HG03354 (cell line): ENCODE results near the gene CCDC170.

Experiments used
- ATAC-seq: cut with Tn5 transposase; IDR thresholded peaks from one replicate; pipeline ENCODE4 v1.9.1; 2021; ENCODE audit warnings: mild to moderate bottlenecking; ENCODE audit not compliant: unreplicated experiment, poor library complexity, severe bottlenecking

Gene CCDC170

DNA sequence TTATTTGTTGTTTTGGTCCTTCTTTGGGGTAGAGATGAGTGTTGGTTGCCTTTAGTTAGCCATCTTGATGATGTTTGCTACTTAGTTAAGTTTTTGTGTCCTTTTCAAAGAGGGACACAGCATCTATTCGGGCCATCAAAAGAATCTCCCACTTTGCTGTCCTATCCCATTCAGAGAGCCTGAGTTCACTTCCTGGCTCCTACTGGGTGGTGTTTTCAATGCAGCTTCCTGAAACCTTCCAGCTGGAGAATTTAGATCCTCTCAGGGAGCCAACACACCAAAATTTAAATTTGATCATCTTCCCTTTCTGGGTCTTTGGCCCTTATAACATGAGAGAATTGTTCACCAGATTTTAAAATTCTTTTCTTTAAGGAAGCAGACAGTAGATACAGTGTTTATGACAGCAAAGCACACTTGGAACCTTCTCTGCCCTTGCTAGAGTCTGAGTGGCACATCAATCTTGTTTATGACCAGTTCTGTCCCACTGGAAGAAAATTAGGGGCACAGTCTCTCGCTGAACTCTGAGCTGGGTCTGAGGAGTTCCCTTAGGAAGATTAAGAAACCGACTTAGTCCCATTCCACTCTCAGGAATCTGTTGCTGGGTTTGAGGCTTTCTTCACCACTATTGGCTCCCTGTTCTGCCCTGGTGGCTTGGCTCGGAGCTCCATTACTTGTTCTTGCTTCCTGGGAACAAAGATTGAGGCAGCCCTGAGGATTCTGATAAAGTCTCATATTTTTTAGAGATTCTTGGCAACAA, 115.5 kb downstream of the CCDC170 start:
- ATAC-seq, result no peak

DNA sequence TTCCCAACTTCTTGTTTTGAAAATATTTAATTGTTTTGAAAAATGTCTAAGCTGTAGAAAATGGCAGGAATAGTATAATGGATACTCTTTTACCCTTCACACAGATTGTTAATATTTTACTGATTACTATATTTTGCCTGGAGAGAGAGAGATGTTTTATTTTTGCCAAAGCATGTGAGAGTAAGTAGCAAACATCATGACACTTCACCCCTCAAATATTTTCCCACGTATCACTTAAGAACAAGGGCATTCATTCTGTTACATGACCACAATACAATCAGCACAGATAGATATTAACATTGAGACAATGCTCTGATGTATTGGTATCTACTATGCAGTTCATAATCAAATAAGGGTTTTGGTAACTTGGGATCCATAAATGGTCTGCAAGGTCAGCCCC, 116.5 kb downstream of the CCDC170 start:
- no peak for ATAC-seq

DNA sequence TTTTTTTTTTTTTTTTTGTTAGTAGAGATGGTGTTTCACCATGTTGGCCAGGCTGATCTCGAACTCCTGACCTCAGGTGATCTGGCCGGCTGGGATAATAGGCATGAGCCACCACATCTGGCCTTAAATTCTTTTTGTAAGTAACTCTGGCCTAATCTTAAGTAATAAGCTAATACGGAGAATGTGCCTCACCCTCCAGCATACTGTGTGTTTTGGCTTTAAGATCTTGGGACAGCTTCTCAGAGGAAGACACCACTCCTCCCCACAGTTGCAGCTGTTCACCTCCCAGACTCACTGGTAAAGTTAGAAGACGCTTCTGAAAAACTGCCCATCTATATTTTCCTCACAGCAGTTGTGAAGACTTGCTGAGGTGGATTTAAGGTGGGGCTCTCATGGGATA, 120.8 kb downstream of the CCDC170 start:
- no peak for ATAC-seq

DNA sequence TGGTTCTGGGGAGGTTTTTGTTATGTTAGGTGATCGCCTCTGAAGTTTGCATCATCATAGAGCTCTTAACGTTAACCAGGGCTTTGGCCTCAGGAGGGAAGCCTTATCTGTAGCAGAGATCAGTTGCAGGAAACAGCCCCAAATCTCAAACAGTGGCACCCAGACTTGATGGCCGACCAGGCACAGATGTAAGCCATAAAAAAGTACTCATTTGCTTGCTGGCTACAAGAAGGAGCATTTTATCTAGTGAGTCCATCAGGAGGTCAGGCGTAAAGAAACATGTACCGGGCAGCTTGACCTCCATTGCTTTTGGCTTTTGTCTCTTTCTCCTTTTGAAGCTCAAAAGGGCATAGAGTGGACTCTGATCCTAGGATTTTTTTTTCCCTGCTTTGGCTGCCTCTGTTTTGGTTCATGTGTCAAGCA, 122.3 kb downstream of the CCDC170 start:
- no peak for ATAC-seq

DNA sequence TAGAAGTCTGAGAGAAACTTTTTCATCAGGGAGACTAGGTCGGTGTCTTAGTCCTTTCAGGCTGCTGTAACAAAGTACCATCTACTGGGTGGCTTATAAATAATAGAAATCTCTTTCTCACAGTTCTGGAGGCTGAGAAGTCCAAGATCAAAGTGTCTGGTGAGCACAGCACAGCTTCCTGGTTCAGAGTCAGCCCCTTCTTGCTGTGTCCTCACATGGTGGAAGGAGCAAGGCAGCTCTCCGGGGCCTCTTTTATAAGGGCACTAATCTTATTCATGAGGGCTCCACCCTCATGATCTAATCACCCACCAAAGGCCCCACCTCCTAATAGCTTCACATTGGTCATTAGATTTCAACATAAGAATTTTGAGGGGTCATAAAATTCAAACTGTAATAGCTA, 122.8 kb downstream of the CCDC170 start:
- ATAC-seq, result no peak

DNA sequence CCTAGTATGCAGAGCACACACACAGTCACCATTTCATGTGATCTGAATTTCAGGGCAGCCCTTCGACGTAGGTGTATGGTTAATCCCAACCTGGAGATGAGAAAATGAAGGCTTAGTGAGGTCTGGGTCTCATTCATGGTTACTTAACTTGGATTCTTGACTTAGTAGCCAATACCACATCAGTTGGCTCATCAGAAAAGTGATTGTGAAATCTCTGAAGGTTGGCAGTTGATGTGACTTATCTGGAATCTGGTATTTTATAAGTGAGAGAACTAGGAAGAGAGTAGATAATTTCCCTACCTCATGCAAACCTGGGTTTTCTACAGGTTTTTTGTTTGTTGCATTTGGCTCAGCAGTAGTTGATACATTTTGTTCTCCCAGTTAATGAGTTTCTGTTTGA, 123.7 kb downstream of the CCDC170 start:
- ATAC-seq, result no peak

DNA sequence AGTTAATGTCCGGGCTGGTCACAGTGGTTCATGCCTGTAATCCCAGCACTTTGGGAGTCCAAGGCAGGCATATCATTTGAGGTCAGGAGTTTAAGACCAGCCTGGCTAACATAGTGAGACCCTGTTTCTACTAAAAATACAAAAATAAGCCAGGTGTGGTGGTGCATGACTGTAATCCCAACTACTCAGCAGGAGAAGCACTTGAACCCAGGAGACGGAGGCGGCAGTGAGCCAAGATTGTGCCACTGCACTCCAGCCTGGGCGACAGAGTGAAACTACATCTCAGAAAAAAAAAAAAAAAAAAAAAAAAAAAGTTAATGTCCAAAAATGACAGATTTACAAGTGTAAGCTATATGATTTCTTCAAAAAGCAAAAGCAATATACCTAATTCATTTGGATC, 124.9 kb downstream of the CCDC170 start:
- no peak for ATAC-seq

DNA sequence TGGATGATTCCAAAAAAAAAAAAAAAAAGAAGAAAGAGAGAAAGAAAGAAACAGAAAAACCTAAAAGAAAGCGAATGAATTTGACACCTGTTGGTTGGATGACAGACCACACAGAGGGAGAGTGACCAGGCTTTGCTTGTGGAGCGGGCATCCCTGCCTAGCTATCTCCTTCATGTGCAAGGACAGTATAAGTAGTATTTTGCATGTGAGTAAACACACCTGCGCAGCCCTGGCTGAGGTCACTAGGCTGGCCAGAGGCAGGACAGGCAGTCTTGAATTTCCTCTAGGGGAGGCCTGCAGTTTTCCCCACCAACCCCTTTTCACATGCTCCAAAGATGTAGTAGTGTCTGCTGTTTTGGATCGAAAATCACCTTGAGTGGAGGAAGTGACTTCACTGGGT, 126.4 kb downstream of the CCDC170 start:
- ATAC-seq, result no peak

DNA sequence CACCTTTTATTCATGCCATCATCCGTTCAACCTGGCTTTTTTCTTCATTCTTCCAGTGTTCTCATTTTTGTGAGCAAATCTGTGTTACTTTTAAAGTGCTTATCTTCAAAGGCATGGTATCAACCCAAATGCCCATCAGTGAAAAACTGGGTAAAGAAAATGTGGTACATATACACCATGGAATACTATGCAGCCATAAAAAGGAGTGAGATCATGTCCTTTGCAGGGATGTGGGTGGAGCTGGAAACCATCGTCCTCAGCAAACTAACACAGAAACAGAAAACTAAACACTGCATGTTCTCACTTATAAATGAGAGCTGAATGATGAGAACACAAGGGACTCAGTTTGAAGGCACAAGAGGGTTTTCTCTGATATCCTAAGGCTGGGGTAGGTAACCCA, 130.3 kb downstream of the CCDC170 start:
- no peak for ATAC-seq

DNA sequence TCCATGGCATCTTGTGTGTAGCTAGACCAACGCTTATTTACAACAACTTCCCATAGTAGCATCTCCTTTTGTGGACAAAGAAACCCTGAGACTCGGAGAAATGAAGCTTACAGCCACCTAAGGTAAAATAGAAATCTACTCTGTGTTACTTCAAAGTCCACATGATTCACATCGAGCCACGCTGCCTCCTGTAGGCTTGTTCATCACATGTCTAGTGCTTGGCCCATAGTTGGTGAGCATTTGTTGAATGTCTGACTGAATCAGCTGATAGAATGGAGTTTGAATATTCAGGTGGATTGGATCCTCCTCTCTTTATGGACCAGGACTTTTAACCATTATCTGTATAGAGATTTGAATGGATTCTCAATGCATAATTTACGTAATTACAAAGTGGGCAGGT, 130.7 kb downstream of the CCDC170 start:
- ATAC-seq, result no peak

DNA sequence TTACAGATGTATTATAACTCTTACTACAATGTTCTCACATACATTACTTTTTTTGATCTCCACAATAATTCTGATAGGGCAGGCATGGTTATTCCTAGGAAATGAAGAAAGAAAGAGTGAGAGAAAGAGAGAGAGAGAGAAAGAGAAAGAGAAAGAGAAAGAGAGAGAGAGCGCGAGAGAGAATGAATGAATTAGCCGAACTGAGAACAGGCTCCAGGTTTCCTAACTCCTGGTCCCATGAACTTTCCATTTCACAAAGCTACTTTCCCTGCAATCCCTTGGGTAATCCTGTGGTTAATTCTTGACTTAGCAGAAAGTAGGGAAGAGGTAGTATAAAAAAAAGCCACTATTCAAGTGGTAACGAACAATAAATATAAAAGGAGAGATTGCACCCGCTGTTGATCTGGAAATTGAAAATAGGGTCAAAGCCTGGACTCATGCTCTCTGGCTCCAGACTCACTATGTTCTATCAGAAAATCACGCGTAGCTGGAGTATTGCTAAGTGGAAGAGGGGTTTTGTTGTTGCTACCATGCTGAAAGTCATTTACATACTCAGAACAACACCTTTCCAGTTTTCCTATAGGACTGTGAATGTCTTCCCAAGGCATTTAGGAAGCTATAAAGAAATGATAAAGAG, 131.2 kb downstream of the CCDC170 start:
- ATAC-seq, result no peak

DNA sequence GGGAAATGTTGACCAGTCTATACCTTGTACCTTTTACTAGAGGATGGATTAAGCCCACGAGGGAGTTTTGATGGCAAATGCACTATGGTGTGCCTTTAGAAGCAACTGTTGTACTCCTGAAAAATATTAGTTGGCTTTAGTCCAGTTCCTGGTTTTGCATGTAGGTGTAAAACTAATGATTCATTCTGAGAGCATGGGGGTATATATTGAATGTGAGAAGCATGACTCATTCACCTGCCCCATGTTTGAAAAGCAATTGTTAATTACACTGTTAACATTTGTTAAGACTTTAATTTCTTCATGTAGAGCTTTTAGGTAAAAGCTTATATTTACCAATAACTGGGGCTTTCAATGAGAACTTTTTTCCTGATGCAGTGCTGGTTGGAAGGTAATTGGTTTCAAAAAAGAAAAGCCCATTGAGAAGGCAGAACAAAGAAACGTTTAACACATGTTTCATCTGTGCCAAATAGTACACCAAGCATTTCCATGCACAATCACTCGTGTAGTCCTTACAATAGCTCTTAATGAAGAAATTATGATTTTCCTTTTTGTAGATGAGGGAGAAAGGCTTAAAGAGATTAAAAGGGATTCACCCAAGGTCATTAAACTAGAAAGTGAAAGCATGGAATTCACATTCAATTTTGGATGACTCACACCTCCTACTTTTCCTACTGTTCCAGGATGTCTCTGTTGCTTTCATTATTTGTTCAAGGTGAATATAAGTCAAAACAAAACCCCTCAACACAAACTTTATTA, 134.1 kb downstream of the CCDC170 start:
- peak; percentile 69 for ATAC-seq

DNA sequence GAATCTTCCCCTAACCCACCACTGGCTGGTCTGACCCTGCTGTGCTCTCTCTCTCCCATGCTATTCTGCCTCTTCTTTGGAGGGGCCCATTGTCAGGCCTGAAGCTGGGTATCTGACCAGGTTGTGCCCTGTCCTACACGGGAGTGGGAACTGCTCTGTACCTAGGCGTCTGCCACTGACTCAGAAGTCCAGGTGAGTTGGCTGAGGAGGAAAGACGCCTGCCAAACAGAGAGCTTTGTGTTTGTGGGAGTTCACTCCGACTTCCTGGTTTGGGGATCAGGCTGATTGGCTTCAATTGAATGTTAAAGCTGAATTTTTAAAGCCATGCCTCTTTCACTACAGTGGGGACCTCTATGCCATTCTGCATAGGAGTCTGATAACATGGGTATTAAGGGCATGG, 136.0 kb downstream of the CCDC170 start:
- ATAC-seq, result no peak

DNA sequence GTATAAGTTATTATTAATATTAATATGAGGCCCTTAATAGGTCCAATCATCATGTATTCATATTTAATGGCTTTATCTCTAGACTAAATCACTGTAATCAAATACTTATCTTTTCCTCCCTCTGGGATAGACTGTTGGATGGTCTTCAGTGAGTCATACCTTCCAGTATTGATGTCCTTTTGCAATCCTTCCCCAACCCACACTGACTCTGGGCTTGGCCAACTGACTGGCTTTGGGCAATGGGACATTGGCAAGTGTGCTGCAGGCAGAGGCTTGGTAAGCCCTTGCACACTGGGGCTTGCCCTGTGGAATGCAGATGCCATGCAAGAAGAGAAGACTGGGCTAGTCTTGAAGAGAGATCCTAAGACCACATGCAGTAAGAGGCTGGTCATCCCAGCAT, 136.6 kb downstream of the CCDC170 start:
- ATAC-seq, result no peak

DNA sequence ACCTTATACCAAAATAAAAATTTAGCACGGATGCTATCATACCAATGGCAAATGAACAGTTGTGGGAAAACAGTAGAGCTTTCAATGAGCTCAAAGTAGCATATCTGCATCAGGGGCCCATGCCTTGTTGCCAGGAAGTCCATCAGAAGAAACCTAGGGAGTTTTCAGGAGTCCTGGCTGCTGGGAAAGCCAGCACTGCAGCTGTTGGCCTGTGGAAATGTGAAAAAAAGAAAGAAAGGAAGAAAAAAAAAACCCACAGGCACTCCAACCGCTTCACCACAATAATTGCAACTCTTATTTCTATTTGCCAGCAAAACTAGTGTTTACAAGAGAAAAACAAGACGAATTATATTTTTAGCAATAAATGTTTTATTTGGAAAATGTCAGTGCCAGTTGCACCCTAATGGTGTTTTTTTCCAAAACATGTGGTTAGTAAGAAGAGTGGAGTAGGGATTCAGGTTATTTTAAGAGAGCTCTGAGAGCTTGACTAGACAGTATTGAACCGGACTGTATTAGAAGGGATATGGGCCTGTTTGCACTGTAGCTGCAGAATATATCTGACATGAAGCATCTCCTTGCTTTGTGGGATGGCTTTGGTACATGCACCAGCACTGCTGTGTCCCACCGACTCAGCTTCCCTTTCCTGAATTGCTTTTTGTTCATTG, 137.3 kb downstream of the CCDC170 start:
- no peak for ATAC-seq

DNA sequence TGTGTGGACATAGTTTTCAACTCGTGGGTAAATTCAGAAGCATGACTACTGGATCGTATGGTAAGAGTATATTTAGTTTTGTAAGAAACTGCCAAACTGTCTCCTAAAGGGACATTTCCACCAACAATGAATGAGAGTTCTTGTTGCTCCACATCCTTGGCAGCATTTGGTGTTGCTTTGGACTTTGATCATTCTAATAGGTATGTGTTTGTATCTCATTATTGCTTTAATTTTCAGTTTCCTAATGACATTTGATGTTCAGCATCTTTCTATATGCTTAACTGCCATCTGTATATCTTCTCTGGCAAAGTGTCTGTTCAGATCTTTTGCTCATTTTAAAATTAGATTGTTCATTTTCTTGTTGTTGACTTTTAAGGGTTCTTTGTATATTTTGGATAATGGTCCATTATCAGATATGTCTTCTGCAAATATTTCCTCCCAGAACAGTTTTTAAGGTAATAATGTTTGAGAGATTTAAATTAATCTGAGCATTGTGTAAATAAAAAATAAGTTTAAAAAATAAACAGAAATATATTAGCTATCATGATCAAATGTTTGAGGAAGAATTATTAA, 138.7 kb downstream of the CCDC170 start:
- ATAC-seq, result no peak

DNA sequence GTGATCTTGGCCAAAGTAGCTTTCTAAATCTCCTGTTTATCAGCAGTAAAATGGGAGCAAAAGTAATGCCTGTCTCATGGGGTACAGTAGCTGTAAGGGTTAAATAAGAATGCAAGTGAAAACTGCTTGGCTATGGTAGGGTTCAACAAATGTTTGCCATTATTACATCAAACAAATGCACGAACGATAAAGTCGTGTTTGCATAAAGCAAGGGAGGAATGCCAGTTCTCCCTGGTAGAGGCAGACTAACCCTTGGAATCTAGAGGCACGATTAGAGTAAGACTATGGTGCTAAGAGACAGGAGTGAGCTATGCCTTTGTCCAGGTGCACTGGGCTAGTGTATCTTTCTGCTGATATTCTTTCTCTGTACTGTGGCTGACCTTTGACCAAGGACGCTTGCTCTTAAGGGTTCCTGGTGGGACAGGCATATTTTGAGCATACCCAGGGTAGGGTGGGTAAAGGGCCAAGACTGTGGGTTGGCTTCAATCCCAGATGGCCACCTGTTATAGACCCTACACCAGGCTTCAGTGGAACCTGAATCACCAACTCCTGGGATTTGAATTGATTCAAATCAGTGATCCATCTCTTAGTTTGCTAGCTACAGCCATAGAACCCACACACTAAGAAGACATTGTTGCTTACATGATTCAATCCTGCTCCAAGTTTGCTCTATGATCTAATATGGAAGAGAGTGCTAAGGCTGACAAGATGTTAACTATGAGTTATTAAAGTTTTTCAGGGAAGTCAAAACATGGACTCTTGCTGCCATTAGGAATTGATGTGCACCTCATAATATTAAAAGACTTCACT, 139.9 kb downstream of the CCDC170 start:
- ATAC-seq, result no peak

DNA sequence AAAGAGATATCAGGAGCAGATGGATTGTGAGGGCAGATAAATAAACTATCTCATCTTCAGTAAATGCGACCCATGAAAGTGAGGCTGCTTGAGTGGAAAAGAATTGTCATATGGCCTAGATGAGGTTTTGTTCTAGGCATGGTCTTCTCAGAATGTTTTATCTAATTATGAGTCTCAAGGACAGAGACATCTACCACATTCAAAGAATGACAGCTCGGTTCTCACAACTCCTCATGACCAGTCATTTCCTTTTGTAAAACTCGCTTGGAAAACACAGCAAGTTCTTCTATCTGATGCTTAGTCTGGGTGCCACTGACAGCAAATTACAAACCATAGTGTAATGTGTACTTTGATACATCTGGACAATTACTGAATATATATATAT, 140.5 kb downstream of the CCDC170 start:
- no peak for ATAC-seq

DNA sequence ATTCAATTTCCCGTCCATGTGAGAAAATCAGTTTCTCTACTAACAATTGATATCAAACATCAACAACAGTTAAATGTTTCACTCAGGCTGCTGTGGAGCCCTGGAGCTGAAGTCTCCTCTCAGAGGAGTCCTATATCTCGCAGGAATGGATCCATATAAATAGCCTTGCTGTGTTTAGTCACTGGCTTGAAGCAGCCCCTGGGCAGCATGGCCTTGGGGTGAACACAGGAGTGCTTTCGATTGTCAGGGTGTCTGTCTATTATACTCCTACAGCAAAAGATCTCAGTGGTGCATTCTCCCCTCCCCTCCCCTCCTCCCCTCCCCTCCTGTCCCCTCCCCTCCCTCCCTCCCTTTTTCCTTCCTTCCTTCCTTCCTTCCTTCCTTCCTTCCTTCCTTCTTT, 141.9 kb downstream of the CCDC170 start:
- ATAC-seq, result no peak
